Hepatocyte (in vitro differentiated cells): ENCODE data around the gene CHST11. TPM values are rescaled to one million over a fixed set of nuclear protein-coding genes. Genes with fewer than 3 reads are reported as not detected.
"Not testable (repeated sequence)": the region's sequence is repeated elsewhere in the genome, so short reads cannot be mapped to it uniquely, and the experiment has no call there.

Source experiments
- DNase-seq: peaks from one replicate; pipeline ENCODE4 v3.0.0-alpha.2; 2016; ENCODE audit warnings: low spot score
- H2AFZ ChIP-seq: fragments of 200-600 bp; sonication (generic); 2 replicates; pipeline ENCODE4 v1.6.0; 2016; ENCODE audit warnings: antibody characterized with exemption, mild to moderate bottlenecking
- H3K27ac ChIP-seq: fragments of 200-600 bp; sonication (generic); 2 replicates; pipeline ENCODE4 v1.5.1; 2016; ENCODE audit warnings: mild to moderate bottlenecking
- H3K27me3 ChIP-seq: fragments of 200-600 bp; sonication (generic); 2 replicates; pipeline ENCODE4 v1.6.1; 2016
- H3K36me3 ChIP-seq: fragments of 200-600 bp; sonication (generic); replicated peaks from 2 replicates; pipeline ENCODE4 v1.5.1; 2016; ENCODE audit warnings: low read depth; ENCODE audit not compliant: insufficient read depth
- H3K4me1 ChIP-seq: fragments of 200-600 bp; sonication (generic); 2 replicates; pipeline ENCODE4 v1.5.1; 2016; ENCODE audit warnings: mild to moderate bottlenecking, moderate library complexity; ENCODE audit not compliant: insufficient read depth
- H3K4me2 ChIP-seq: fragments of 200-600 bp; sonication (generic); 2 replicates; pipeline ENCODE4 v1.6.0; 2016
- H3K4me3 ChIP-seq: fragments of 200-600 bp; sonication (generic); 2 replicates; pipeline ENCODE4 v1.5.1; 2016; ENCODE audit warnings: mild to moderate bottlenecking
- H3K79me2 ChIP-seq: fragments of 200-600 bp; sonication (generic); 2 replicates; pipeline ENCODE4 v1.6.0; 2017; ENCODE audit warnings: mild to moderate bottlenecking
- H3K9me2 ChIP-seq: fragments of 200-600 bp; sonication (generic); replicated peaks from 2 replicates; pipeline ENCODE4 v1.6.0; 2017; ENCODE audit warnings: mild to moderate bottlenecking; ENCODE audit not compliant: insufficient read depth
- H3K9me3 ChIP-seq: fragments of 200-600 bp; sonication (generic); 2 replicates; pipeline ENCODE4 v1.5.1; 2016; ENCODE audit warnings: low read depth, mild to moderate bottlenecking
- H4K20me1 ChIP-seq: fragments of 200-600 bp; sonication (generic); 2 replicates; pipeline ENCODE4 v1.6.0; 2016; ENCODE audit warnings: mild to moderate bottlenecking; ENCODE audit not compliant: insufficient read depth, poor library complexity, severe bottlenecking
- EZH2 ChIP-seq: fragments of 200-600 bp; sonication (generic); IDR thresholded peaks from 2 replicates; pipeline ENCODE4 v1.6.1; 2016; ENCODE audit warnings: antibody characterized with exemption, mild to moderate bottlenecking, borderline replicate concordance
- EZH2phosphoT487 ChIP-seq: fragments of 200-600 bp; sonication (generic); IDR thresholded peaks from one replicate; pipeline ENCODE4 v1.6.1; 2018; ENCODE audit warnings: antibody characterized with exemption, mild to moderate bottlenecking, low read depth, moderate library complexity; ENCODE audit not compliant: unreplicated experiment, severe bottlenecking
- WGBS: methylation state at CpG from one replicate; pipeline ENCODE4 v1.1.6; 2016; ENCODE audit warnings: low lambda C conversion rate; ENCODE audit errors: missing lambda C conversion rate; 5-methylcytosine and 5-hydroxymethylcytosine counted together
- polyA plus RNA-seq: library from polyadenylated mRNA; unstranded; fragments of >200 nt; fragmentation: Nextera tagmentation; extraction: Ambion mirVana; gene quantifications from 2 replicates; pipeline ENCODE4 v1.2.1, GENCODE V29; 2016
- total RNA-seq: library from RNA; depleted of rRNA; stranded (reverse); fragments of >200 nt; gene quantifications from 2 replicates; pipeline ENCODE4 v1.2.3, GENCODE V29; 2014
- TF ChIP-seq, protein P1 (sequence below): fragments of 200-600 bp; sonication (generic); IDR thresholded peaks from 2 replicates; pipeline ENCODE4 v1.5.1; 2016; ENCODE audit warnings: antibody characterized with exemption, mild to moderate bottlenecking; ENCODE audit not compliant: poor library complexity

CHST11 gene
- total and polyA plus RNA-seq, 2 experiments from 2014 or later, result 5.2 to 8.9 TPM

DNA sequence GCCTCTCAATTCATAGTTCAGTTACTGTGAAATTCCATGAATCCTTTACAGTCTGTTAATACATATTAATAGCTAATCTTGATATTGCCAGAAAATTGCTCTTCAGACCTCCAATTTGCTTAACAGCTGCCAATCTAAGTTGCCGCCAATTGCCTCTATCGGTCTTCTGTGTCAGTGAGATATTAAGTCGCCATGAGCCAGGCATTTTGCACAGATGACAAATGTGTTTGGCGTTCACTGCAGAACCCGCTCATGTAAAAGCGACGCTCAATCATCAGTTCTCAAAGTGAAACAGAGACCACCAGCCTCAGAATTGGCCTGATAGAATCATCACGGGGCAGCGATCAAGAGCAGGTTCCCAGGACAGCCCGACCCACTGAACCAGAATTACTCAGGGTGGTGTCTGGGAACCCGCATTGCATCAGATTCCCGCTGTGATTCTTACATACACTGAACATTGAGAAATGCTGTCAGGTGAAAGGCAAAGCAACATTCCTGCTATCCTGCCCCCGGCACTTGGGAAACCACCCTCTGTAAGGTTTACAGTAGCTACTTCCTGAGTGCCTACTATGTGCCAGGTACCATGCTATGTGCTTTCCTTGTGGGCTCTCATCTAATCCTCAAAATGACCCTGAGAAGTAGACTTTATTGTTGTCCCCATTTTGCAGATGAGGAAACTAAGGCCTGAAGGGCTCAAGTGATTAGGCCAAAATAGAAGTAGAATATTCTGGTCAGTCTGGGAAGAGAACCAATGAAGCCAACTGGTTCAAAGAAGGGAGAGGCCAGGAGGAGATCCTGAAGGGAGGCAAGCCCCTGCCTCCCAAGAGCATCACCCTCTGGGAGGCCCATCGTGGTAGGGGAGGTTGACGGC, 285.0 kb downstream of the CHST11 start:
- 95% methylated on average over 15 of the region's 15 CpGs for WGBS
- no peaks in the 10 kb centered on the region for H4K20me1 ChIP-seq
- H2AFZ ChIP-seq, result no peak overlapping the region
- no peaks in the 10 kb centered on the region for H3K27me3 ChIP-seq
- no peak overlapping the region for H3K27ac ChIP-seq
- H3K4me1 ChIP-seq, result peaks cover 3% of the 10 kb centered on the region
- no peak overlapping the region for H3K4me2 ChIP-seq
- no peak for TF ChIP-seq EZH2
- TF ChIP-seq EZH2phosphoT487, result no peak
- TF ChIP-seq, protein P1, sequence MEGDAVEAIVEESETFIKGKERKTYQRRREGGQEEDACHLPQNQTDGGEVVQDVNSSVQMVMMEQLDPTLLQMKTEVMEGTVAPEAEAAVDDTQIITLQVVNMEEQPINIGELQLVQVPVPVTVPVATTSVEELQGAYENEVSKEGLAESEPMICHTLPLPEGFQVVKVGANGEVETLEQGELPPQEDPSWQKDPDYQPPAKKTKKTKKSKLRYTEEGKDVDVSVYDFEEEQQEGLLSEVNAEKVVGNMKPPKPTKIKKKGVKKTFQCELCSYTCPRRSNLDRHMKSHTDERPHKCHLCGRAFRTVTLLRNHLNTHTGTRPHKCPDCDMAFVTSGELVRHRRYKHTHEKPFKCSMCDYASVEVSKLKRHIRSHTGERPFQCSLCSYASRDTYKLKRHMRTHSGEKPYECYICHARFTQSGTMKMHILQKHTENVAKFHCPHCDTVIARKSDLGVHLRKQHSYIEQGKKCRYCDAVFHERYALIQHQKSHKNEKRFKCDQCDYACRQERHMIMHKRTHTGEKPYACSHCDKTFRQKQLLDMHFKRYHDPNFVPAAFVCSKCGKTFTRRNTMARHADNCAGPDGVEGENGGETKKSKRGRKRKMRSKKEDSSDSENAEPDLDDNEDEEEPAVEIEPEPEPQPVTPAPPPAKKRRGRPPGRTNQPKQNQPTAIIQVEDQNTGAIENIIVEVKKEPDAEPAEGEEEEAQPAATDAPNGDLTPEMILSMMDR, result no peak
- H3K36me3 ChIP-seq, result no peaks in the 10 kb centered on the region
- no peaks in the 10 kb centered on the region for H3K9me2 ChIP-seq
- H3K79me2 ChIP-seq, result no peaks in the 10 kb centered on the region
- H3K4me3 ChIP-seq, result no peak overlapping the region
- no peak for DNase-seq
- no peaks in the 10 kb centered on the region for H3K9me3 ChIP-seq

DNA sequence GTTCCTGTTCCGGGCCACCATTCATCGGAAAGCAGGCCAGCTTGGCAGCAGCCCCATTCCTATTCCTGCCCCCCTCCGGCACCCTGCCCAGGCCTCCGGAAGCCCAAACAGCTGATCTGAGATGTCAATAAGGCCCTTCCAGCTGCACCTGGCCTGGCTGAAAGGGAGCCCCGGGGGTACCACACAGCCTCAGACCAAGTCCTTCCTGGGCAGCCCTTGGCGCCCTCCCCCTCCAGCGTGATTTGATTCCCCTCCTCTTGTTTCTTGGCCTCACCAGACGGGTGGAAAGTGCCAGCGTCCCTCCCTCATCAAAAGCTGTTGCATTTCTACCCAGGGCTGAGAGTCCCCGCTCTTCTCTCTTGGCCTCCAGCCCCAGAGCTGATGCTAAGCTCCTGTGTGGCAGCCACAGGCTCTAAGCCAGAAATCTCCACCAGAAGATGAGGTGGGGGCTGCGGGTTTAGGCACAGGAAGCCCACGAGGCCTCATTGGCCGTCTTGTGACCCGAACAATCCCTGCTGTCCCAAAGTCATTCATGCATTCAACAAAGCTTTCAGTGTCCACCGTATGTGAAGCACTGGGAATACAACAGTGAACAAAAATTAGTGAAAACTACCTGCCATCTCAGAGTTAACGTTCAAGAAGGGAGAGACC, 285.9 kb downstream of the CHST11 start:
- WGBS, result 80% methylated on average over 16 of the region's 16 CpGs
- Histone ChIP-seq H3K27ac (no peak overlapping the region), H3K79me2 (no peaks in the 10 kb centered on the region), H3K4me3 (no peak overlapping the region), H3K4me1 (no peaks in the 10 kb centered on the region), H2AFZ (no peak overlapping the region), H3K27me3 (no peaks in the 10 kb centered on the region), H3K9me3 (no peaks in the 10 kb centered on the region), H3K4me2 (no peak overlapping the region), H3K36me3 (no peaks in the 10 kb centered on the region), H3K9me2 (no peaks in the 10 kb centered on the region), H4K20me1 (no peaks in the 10 kb centered on the region)
- no peak for TF ChIP-seq EZH2
- TF ChIP-seq, protein P1, result no peak
- DNase-seq, result no peak

DNA sequence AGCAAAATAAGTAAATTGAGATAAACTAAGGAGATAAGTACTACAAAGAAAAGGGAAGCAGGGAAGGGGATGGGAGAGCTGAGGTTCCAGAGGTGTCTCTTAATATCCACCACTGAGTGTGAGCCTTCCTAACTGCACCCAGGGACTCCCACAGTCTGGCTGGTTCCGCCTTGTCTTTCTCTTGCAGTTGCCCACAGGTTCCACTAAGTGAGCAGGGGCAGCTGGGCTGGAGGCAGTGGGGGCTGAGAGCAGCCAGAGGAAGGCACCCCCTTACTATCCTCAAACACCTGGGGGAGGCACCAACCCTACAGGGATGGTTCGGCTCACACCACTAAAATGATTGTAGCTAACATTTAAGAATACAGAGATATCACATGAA, 286.4 kb downstream of the CHST11 start:
- no peaks in the 10 kb centered on the region for H3K79me2 ChIP-seq
- no peak overlapping the region for H3K4me3 ChIP-seq
- TF ChIP-seq, protein P1, result no peak
- TF ChIP-seq EZH2phosphoT487 (no peak), EZH2 (no peak)
- H3K9me3 ChIP-seq, result no peaks in the 10 kb centered on the region
- H3K4me1 ChIP-seq, result no peaks in the 10 kb centered on the region
- no peak for DNase-seq
- H3K36me3 ChIP-seq, result no peaks in the 10 kb centered on the region
- WGBS, result 97% methylated on average over 2 of the region's 2 CpGs
- H2AFZ ChIP-seq, result no peak overlapping the region
- H3K9me2 ChIP-seq, result no peaks in the 10 kb centered on the region
- H3K4me2 ChIP-seq, result no peak overlapping the region
- no peaks in the 10 kb centered on the region for H3K27me3 ChIP-seq
- no peak overlapping the region for H3K27ac ChIP-seq
- H4K20me1 ChIP-seq, result no peaks in the 10 kb centered on the region

DNA sequence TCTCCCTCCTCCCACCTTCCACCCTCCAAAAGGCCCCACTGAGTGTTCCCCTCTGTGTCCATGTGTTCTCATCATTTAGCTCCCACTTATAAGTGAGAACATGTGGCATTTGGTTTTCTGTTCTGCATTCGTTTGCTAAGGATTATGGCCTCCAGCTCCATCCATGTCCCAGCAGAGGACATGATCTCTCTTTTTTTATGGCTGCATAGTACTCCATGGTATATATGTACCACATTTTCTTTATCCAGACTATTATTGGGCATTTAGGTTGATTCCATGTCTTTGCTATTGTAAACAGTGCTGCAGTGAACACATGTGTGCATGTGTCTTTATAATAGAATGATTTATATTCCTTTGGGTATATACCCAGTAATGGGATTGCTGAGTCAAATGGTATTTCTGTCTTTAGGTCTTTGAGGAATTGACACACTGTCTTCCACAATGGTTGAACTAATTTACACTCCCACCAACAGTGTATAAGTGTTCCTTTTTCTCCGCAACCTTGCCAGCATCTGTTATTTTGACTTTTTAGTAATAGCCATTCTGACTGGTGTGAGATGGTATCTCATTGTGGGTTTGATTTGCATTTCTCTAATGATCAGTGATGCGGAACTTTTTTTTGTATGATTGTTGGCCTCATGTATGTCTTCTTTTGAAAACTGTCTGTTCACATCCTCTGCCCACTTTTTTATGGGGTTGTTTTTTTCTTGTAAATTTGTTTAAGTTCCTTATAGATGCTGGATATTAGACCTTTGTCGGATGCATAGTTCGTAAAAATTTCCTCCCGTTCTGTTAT, 287.2 kb downstream of the CHST11 start:
- H3K27me3 ChIP-seq, H4K20me1 ChIP-seq, H3K27ac ChIP-seq, H2AFZ ChIP-seq, H3K9me2 ChIP-seq, H3K4me3 ChIP-seq, H3K9me3 ChIP-seq, DNase-seq, H3K4me2 ChIP-seq, H3K36me3 ChIP-seq, H3K79me2 ChIP-seq, H3K4me1 ChIP-seq: not testable (repeated sequence)
- 87% methylated on average over 6 of the region's 6 CpGs for WGBS
